Measurements from ENCODE around the gene IL19.

Gene IL19

DNA sequence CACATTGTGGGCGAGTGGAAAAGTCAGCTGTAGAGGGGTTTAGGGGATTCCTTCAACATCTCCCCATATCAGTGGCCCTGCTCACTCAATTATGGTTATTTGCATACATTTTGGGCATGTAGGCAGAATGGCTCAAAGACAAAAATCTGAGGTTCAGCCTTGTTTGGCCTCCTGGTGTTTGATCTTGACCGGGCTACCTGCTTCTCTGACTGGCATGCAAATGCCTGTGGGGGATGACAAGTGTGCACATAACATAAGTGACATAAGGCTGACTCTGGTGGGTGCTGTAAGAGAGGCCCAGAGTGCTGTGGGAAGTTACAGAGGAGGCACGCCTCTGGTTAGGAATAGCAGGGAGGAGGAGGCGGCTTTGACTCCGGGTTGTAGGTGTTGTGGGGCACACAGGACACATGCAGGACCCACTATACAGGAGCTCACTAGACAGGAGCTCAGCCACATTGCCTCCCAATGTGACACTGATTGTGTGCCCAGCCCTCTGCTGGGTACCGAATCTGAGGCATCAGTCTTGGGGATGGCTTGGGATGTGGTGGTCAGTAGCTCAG, 29.4 kb upstream of the IL19 start:
- TF ChIP-seq GABPA (IDR thresholded peaks at IDR 0.05; ENCODE audit: low read depth) (no peak), POLR2AphosphoS5 (IDR thresholded peaks at IDR 0.05; ENCODE audit: low read depth) (no peak), SPI1 (IDR thresholded peaks at IDR 0.05; ENCODE audit: borderline replicate concordance, low read depth) (no peak)
- TF ChIP-seq, protein P1, sequence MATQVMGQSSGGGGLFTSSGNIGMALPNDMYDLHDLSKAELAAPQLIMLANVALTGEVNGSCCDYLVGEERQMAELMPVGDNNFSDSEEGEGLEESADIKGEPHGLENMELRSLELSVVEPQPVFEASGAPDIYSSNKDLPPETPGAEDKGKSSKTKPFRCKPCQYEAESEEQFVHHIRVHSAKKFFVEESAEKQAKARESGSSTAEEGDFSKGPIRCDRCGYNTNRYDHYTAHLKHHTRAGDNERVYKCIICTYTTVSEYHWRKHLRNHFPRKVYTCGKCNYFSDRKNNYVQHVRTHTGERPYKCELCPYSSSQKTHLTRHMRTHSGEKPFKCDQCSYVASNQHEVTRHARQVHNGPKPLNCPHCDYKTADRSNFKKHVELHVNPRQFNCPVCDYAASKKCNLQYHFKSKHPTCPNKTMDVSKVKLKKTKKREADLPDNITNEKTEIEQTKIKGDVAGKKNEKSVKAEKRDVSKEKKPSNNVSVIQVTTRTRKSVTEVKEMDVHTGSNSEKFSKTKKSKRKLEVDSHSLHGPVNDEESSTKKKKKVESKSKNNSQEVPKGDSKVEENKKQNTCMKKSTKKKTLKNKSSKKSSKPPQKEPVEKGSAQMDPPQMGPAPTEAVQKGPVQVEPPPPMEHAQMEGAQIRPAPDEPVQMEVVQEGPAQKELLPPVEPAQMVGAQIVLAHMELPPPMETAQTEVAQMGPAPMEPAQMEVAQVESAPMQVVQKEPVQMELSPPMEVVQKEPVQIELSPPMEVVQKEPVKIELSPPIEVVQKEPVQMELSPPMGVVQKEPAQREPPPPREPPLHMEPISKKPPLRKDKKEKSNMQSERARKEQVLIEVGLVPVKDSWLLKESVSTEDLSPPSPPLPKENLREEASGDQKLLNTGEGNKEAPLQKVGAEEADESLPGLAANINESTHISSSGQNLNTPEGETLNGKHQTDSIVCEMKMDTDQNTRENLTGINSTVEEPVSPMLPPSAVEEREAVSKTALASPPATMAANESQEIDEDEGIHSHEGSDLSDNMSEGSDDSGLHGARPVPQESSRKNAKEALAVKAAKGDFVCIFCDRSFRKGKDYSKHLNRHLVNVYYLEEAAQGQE (IDR thresholded peaks at IDR 0.05; ENCODE audit: insufficient replicate concordance, low read depth) = no peak
- TF ChIP-seq, protein P2, sequence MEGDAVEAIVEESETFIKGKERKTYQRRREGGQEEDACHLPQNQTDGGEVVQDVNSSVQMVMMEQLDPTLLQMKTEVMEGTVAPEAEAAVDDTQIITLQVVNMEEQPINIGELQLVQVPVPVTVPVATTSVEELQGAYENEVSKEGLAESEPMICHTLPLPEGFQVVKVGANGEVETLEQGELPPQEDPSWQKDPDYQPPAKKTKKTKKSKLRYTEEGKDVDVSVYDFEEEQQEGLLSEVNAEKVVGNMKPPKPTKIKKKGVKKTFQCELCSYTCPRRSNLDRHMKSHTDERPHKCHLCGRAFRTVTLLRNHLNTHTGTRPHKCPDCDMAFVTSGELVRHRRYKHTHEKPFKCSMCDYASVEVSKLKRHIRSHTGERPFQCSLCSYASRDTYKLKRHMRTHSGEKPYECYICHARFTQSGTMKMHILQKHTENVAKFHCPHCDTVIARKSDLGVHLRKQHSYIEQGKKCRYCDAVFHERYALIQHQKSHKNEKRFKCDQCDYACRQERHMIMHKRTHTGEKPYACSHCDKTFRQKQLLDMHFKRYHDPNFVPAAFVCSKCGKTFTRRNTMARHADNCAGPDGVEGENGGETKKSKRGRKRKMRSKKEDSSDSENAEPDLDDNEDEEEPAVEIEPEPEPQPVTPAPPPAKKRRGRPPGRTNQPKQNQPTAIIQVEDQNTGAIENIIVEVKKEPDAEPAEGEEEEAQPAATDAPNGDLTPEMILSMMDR (IDR thresholded peaks at IDR 0.05; ENCODE audit: insufficient read depth, low read length) = no peak
- Histone ChIP-seq H3K27ac (replicated peaks) (no peak overlapping the region), H3K4me3 (replicated peaks; ENCODE audit: insufficient read depth, low read length) (no peak overlapping the region), H3K27me3 (ENCODE audit: insufficient read depth, poor library complexity, severe bottlenecking) (no peaks in the 10 kb centered on the region)
- DNase-seq (ENCODE audit: low read depth in 1 of 2, low spot score in 1 of 2) = no peak

DNA sequence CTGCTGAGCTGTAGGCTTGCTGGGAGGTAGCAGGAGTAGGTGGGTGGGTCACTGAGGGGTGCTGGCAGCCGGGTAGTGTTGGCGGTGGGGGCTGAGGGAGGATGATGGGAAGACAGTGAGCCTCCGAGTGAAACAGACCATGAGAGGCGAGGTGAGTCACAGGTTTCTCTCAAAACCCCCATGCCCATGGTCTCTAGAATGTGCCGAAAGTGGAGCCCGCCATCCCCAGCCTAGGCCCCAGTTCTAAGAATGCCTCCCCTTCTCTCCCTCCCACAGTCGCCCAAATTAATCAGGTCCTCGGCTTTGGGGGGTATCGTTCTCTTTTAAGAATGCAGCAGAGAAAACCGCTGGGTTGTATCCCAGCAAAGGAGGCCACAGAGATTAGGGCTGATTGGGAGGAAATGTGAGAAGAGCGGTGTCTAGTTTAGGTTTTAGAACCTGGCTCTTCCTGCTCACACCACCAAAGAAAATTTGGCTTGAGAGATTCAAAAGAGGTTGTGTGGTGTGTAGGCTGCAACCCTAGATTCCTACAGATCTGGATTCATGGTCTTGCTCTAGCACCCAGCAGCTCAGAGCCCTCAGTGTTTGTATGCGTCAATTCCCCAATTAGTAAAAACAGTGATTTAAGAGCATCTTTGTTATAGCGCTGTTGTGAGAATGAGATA, 27.7 kb upstream of the IL19 start:
- TF ChIP-seq SPI1 (IDR thresholded peaks at IDR 0.05; ENCODE audit: borderline replicate concordance, low read depth) (no peak), POLR2AphosphoS5 (IDR thresholded peaks at IDR 0.05; ENCODE audit: low read depth) (no peak), GABPA (IDR thresholded peaks at IDR 0.05; ENCODE audit: low read depth) (no peak)
- TF ChIP-seq, protein P2 (IDR thresholded peaks at IDR 0.05; ENCODE audit: insufficient read depth, low read length) = no peak
- TF ChIP-seq, protein P1 (IDR thresholded peaks at IDR 0.05; ENCODE audit: insufficient replicate concordance, low read depth) = no peak
- H3K4me3 ChIP-seq (replicated peaks; ENCODE audit: insufficient read depth, low read length) = no peak overlapping the region
- H3K27me3 ChIP-seq (ENCODE audit: insufficient read depth, poor library complexity, severe bottlenecking) = no peaks in the 10 kb centered on the region
- H3K27ac ChIP-seq (replicated peaks) = no peak overlapping the region
- DNase-seq (ENCODE audit: low read depth in 1 of 2, low spot score in 1 of 2) = no peak

DNA sequence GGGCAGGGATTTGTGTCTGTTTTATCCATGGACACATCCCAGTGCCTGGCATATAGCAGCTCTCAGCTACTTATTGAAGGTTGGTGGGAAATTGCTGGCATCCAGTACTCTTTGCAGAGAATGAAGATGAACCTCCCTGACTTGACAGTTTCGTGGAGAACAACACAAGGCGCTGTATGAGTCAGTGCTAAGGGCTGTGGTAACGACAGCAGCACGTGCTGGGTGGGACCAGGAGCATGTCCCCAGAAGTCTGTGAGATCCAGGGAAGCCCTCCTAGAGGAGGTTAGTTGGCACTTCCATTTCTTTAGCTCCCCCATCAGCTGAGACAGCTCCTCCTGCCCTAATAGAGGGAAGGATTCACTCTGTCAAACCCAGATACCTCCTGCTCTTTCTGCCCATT, 25.9 kb upstream of the IL19 start:
- Histone ChIP-seq H3K4me3 (replicated peaks; ENCODE audit: insufficient read depth, low read length) (no peak overlapping the region), H3K27ac (replicated peaks) (no peak overlapping the region), H3K27me3 (ENCODE audit: insufficient read depth, poor library complexity, severe bottlenecking) (no peaks in the 10 kb centered on the region)
- no peak for DNase-seq (ENCODE audit: low read depth in 1 of 2, low spot score in 1 of 2)
- TF ChIP-seq, protein P1 (IDR thresholded peaks at IDR 0.05; ENCODE audit: insufficient replicate concordance, low read depth) = no peak
- TF ChIP-seq SPI1 (IDR thresholded peaks at IDR 0.05; ENCODE audit: borderline replicate concordance, low read depth) = no peak
- TF ChIP-seq POLR2AphosphoS5 (IDR thresholded peaks at IDR 0.05; ENCODE audit: low read depth) = no peak
- TF ChIP-seq, protein P2 (IDR thresholded peaks at IDR 0.05; ENCODE audit: insufficient read depth, low read length) = no peak
- no peak for TF ChIP-seq GABPA (IDR thresholded peaks at IDR 0.05; ENCODE audit: low read depth)
